GM23338 (cell line): ENCODE measurements around the gene SLN. TPM values are rescaled to one million over a fixed set of nuclear protein-coding genes. Genes with fewer than 3 reads are reported as not detected.

ENCODE experiments used
- ATAC-seq: fragments of 200-7000 bp; cut with Tn5 transposase; 3 replicates; pipeline ENCODE4 v1.9.1; 2020
- DNase-seq: peaks from one replicate; pipeline ENCODE4 v3.0.0-alpha.2; 2015; ENCODE audit warnings: low spot score
- H2AFZ ChIP-seq: fragments of 200-600 bp; sonication (generic); 2 replicates; pipeline ENCODE4 v1.8.0; 2016; ENCODE audit warnings: antibody characterized with exemption, mild to moderate bottlenecking, moderate library complexity
- H3F3A ChIP-seq: fragments of 200-600 bp; sonication (generic); replicated peaks from 2 replicates; pipeline ENCODE4 v1.8.0; 2017; ENCODE audit warnings: antibody characterized with exemption, mixed run types, low read depth
- H3K27ac ChIP-seq: fragments of 200-600 bp; sonication (generic); 2 replicates; pipeline ENCODE4 v1.6.1; 2016; ENCODE audit warnings: low read depth
- H3K27me3 ChIP-seq: fragments of 200-600 bp; sonication (generic); 2 replicates; pipeline ENCODE4 v1.8.0; 2016; ENCODE audit warnings: mild to moderate bottlenecking, mixed run types, moderate library complexity; ENCODE audit not compliant: insufficient read depth
- H3K36me3 ChIP-seq: fragments of 200-600 bp; sonication (generic); 2 replicates; pipeline ENCODE4 v1.8.0; 2016; ENCODE audit warnings: mild to moderate bottlenecking; ENCODE audit not compliant: insufficient read depth
- H3K4me1 ChIP-seq: fragments of 200-600 bp; sonication (generic); 2 replicates; pipeline ENCODE4 v1.8.0; 2016; ENCODE audit warnings: mild to moderate bottlenecking, moderate library complexity; ENCODE audit not compliant: insufficient read depth
- H3K4me2 ChIP-seq: fragments of 200-600 bp; sonication (generic); 2 replicates; pipeline ENCODE4 v1.7.1; 2017; ENCODE audit warnings: mixed run types
- H3K4me3 ChIP-seq: fragments of 200-600 bp; sonication (generic); 2 replicates; pipeline ENCODE4 v1.6.1; 2016; ENCODE audit warnings: mixed run types
- H3K79me2 ChIP-seq: fragments of 200-600 bp; sonication (generic); replicated peaks from 2 replicates; pipeline ENCODE4 v1.8.0; 2017; ENCODE audit warnings: mild to moderate bottlenecking; ENCODE audit not compliant: insufficient read depth
- H3K9me2 ChIP-seq: fragments of 200-600 bp; sonication (generic); 2 replicates; pipeline ENCODE4 v1.8.0; 2017; ENCODE audit not compliant: insufficient read depth
- H4K20me1 ChIP-seq: fragments of 200-600 bp; sonication (generic); replicated peaks from 2 replicates; pipeline ENCODE4 v1.8.0; 2017; ENCODE audit warnings: mild to moderate bottlenecking; ENCODE audit not compliant: insufficient read depth
- H3K27ac Mint-ChIP-seq: 2 replicates; pipeline ENCODE4 v1.8.0; 2020; ENCODE audit warnings: inconsistent platforms, mild to moderate bottlenecking, moderate library complexity, mixed read lengths
- H3K27me3 Mint-ChIP-seq: 3 replicates; pipeline ENCODE4 v1.8.0; 2022; ENCODE audit warnings: low read depth, mild to moderate bottlenecking, moderate library complexity, mixed read lengths, inconsistent platforms; ENCODE audit not compliant: insufficient read depth, poor library complexity
- H3K36me3 Mint-ChIP-seq: 3 replicates; pipeline ENCODE4 v1.8.0; 2021; ENCODE audit warnings: low read depth, mild to moderate bottlenecking, inconsistent platforms, moderate library complexity, mixed read lengths
- H3K4me1 Mint-ChIP-seq: 3 replicates; pipeline ENCODE4 v1.8.0; 2020; ENCODE audit warnings: mild to moderate bottlenecking, inconsistent platforms, mixed read lengths
- H3K4me3 Mint-ChIP-seq: 3 replicates; pipeline ENCODE4 v1.8.0; 2021; ENCODE audit warnings: moderate library complexity, mild to moderate bottlenecking, inconsistent platforms, mixed read lengths
- H3K9me3 Mint-ChIP-seq: 3 replicates; pipeline ENCODE4 v1.8.0; 2020; ENCODE audit warnings: moderate library complexity, mild to moderate bottlenecking, inconsistent platforms, mixed read lengths
- CREB1 ChIP-seq: fragments of 250-450 bp; sonication (Bioruptor Pico); IDR thresholded peaks from 2 replicates; pipeline ENCODE4 v1.5.0; 2020; ENCODE audit warnings: low read depth, mild to moderate bottlenecking, moderate library complexity
- EZH2phosphoT487 ChIP-seq: fragments of 200-600 bp; sonication (generic); IDR thresholded peaks from one replicate; pipeline ENCODE4 v1.8.1; 2018; ENCODE audit warnings: antibody characterized with exemption; ENCODE audit not compliant: unreplicated experiment
- NANOG ChIP-seq: IDR thresholded peaks from 2 replicates; pipeline ENCODE4 v1.6.1; 2016; ENCODE audit warnings: antibody characterized with exemption, borderline replicate concordance
- POLR2AphosphoS5 ChIP-seq: IDR thresholded peaks from 2 replicates; pipeline ENCODE4 v1.6.1; 2016; ENCODE audit warnings: antibody characterized with exemption, low read depth
- STAT1 ChIP-seq: IDR thresholded peaks from one replicate; pipeline ENCODE4 v1.6.1; 2016; ENCODE audit warnings: antibody characterized with exemption; ENCODE audit not compliant: unreplicated experiment
- ZNF114 ChIP-seq: fragments of 250-450 bp; sonication (Bioruptor Pico); IDR thresholded peaks from 2 replicates; pipeline ENCODE4 v1.5.0; 2020; ENCODE audit warnings: mild to moderate bottlenecking, moderate library complexity
- ZNF331 ChIP-seq: fragments of 250-450 bp; sonication (Bioruptor Pico); IDR thresholded peaks from 2 replicates; pipeline ENCODE4 v1.5.0; 2020; ENCODE audit warnings: low read depth, mild to moderate bottlenecking, moderate library complexity
- polyA plus RNA-seq: library from polyadenylated mRNA; unstranded; fragments of >200 nt; fragmentation: Nextera tagmentation; extraction: Ambion mirVana; gene quantifications from 2 replicates; pipeline ENCODE4 v1.2.1, GENCODE V29; 2016
- total RNA-seq: library from RNA; depleted of rRNA; stranded (reverse); fragments of >200 nt; shearing (Covaris generic); gene quantifications from 2 replicates; pipeline ENCODE4 v1.2.3, GENCODE V29; 2014
- TF ChIP-seq, protein P1 (sequence below): IDR thresholded peaks from one replicate; pipeline ENCODE4 v1.6.1; 2018; ENCODE audit warnings: antibody characterized with exemption; ENCODE audit not compliant: unreplicated experiment
- TF ChIP-seq, protein P2 (sequence below), 2 experiments: fragments of 200-600 bp in 1 of 2; sonication (generic) in 1 of 2; conservative IDR thresholded peaks; 2 replicates each; pipeline versions ENCODE4 v1.5.1 to v1.6.1; 2016 to 2017; ENCODE audit warnings: antibody characterized with exemption in 2 of 2, low read depth in 2 of 2, mild to moderate bottlenecking in 2 of 2, moderate library complexity in 1 of 2

SLN gene
- total and polyA plus RNA-seq, 2 experiments from 2014 or later: not detected

DNA sequence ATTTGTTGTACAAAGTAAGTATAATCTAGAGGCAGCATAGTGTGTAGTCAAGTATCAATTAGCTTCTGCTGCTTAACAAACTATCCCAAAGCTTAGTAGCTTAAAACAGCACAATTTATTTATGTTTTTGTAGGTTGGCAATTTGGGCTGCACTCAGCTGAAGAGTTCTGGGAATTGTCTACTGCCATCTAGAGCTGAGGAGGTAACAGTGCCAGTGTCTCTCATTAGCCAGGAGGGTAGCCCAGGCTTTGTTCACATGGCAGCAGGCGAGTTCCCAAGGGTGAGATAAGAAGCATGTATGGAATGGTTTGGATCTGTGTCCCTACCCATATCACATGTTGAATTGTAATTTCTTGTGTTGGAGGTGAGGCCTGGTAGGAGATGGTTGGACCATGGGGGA is 45.8 kb upstream of the SLN start:
- no peaks in the 10 kb centered on the region for H3K4me1 Mint-ChIP-seq

DNA sequence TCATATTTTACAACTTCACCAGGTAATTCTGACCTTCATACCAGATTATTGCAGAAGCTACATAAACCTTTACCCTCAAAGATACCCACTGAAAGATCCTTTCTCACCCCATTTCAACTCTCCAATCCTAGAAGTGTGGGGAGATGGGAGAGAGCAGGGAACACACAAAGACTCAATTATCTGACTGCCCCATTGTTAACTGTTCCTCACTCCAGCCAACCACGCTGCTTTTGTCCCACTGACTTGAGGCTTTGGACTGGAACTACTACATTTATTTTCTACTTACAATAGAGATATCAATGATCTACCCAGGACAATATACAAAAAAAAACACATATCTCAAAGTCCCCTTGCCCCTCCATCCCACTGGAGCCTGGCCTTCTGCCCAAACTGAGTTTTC is 44.7 kb upstream of the SLN start:
- no peaks in the 10 kb centered on the region for H3K4me1 Mint-ChIP-seq
- 0 out of 3 replicates have a peak, but pooled peaks cover 2% of the 10 kb centered on the region for H3K9me3 Mint-ChIP-seq
- H3K27me3 Mint-ChIP-seq: peaks cover 2% of the 10 kb centered on the region
- H3K4me2 ChIP-seq: no peak overlapping the region
- no peak overlapping the region for H3K4me3 Mint-ChIP-seq
- TF ChIP-seq STAT1 (no peak), ZNF331 (CRISPR knock-in tag) (no peak), POLR2AphosphoS5 (no peak), EZH2phosphoT487 (no peak), CREB1 (CRISPR knock-in tag) (no peak), NANOG (no peak), ZNF114 (CRISPR knock-in tag) (no peak)
- TF ChIP-seq, protein P1, sequence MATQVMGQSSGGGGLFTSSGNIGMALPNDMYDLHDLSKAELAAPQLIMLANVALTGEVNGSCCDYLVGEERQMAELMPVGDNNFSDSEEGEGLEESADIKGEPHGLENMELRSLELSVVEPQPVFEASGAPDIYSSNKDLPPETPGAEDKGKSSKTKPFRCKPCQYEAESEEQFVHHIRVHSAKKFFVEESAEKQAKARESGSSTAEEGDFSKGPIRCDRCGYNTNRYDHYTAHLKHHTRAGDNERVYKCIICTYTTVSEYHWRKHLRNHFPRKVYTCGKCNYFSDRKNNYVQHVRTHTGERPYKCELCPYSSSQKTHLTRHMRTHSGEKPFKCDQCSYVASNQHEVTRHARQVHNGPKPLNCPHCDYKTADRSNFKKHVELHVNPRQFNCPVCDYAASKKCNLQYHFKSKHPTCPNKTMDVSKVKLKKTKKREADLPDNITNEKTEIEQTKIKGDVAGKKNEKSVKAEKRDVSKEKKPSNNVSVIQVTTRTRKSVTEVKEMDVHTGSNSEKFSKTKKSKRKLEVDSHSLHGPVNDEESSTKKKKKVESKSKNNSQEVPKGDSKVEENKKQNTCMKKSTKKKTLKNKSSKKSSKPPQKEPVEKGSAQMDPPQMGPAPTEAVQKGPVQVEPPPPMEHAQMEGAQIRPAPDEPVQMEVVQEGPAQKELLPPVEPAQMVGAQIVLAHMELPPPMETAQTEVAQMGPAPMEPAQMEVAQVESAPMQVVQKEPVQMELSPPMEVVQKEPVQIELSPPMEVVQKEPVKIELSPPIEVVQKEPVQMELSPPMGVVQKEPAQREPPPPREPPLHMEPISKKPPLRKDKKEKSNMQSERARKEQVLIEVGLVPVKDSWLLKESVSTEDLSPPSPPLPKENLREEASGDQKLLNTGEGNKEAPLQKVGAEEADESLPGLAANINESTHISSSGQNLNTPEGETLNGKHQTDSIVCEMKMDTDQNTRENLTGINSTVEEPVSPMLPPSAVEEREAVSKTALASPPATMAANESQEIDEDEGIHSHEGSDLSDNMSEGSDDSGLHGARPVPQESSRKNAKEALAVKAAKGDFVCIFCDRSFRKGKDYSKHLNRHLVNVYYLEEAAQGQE: no peak
- no peaks in the 10 kb centered on the region for H3K36me3 ChIP-seq
- no peak for ATAC-seq
- H3K4me1 ChIP-seq: no peaks in the 10 kb centered on the region
- H2AFZ ChIP-seq: no peak overlapping the region
- no peak overlapping the region for H3K4me3 ChIP-seq
- H3K79me2 ChIP-seq: no peaks in the 10 kb centered on the region
- DNase-seq: no peak
- H3K27ac ChIP-seq: no peak overlapping the region
- 0 out of 2 replicates have a peak, but pooled peaks cover 7% of the 10 kb centered on the region for H3K9me2 ChIP-seq
- no peaks in the 10 kb centered on the region for H4K20me1 ChIP-seq
- no peaks in the 10 kb centered on the region for H3K27me3 ChIP-seq
- peaks cover 5% of the 10 kb centered on the region; the same call in 2 of the 3 replicates for H3K36me3 Mint-ChIP-seq
- H3F3A ChIP-seq: no peaks in the 10 kb centered on the region
- no peak overlapping the region for H3K27ac Mint-ChIP-seq

More for the DNA sequence above, 45.8 kb upstream of the SLN start:
- peak; percentile 65 for ATAC-seq
- Mint-ChIP-seq H3K36me3 (peaks cover 5% of the 10 kb centered on the region; the same call in 2 of the 3 replicates), H3K4me3 (no peak overlapping the region), H3K27me3 (peaks cover 2% of the 10 kb centered on the region), H3K27ac (no peak overlapping the region), H3K9me3 (0 out of 3 replicates have a peak, but pooled peaks cover 2% of the 10 kb centered on the region)
- Histone ChIP-seq H3K27ac (no peak overlapping the region), H3K4me1 (no peaks in the 10 kb centered on the region), H3F3A (no peaks in the 10 kb centered on the region), H4K20me1 (no peaks in the 10 kb centered on the region), H3K27me3 (no peaks in the 10 kb centered on the region), H3K9me2 (0 out of 2 replicates have a peak, but pooled peaks cover 7% of the 10 kb centered on the region), H3K4me3 (no peak overlapping the region), H3K36me3 (no peaks in the 10 kb centered on the region), H3K79me2 (no peaks in the 10 kb centered on the region), H2AFZ (no peak overlapping the region), H3K4me2 (no peak overlapping the region)
- TF ChIP-seq, protein P2, sequence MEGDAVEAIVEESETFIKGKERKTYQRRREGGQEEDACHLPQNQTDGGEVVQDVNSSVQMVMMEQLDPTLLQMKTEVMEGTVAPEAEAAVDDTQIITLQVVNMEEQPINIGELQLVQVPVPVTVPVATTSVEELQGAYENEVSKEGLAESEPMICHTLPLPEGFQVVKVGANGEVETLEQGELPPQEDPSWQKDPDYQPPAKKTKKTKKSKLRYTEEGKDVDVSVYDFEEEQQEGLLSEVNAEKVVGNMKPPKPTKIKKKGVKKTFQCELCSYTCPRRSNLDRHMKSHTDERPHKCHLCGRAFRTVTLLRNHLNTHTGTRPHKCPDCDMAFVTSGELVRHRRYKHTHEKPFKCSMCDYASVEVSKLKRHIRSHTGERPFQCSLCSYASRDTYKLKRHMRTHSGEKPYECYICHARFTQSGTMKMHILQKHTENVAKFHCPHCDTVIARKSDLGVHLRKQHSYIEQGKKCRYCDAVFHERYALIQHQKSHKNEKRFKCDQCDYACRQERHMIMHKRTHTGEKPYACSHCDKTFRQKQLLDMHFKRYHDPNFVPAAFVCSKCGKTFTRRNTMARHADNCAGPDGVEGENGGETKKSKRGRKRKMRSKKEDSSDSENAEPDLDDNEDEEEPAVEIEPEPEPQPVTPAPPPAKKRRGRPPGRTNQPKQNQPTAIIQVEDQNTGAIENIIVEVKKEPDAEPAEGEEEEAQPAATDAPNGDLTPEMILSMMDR (conservative IDR thresholded peaks at IDR 0.05; ENCODE audit: low read depth in 2 of 2): peak; percentile 53 to 59
- TF ChIP-seq CREB1 (CRISPR knock-in tag): no peak
- peak; percentile 37 for DNase-seq
